ENCODE data around the gene HDHD3.
"Not testable (repeated sequence)": the region's sequence is repeated elsewhere in the genome, so short reads cannot be mapped to it uniquely, and the experiment has no call there.

The HDHD3 gene

DNA sequence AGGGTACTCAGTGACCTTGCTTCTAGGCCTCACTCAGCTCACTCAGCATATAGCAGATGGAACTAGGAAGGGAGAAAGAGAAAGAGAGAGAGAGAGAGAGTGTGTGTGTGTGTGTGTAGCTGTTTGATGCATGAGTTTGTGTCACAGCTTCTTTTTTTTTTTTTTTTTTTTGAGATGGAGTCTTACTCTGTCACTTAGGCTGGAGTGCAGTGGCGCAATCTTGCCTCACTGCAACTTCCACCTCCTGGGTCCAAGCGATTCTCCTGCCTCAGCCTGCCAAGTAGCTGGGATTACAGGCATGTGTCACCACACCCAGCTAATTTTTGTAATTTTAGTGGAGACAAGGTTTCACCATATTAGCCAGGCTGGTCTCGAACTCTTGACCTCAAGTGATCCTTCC is 11.1 kb downstream of the HDHD3 start:
- H3K4ac ChIP-seq (ENCODE audit: low read length); H2AFZ ChIP-seq (ENCODE audit: low read length); H3K14ac ChIP-seq (ENCODE audit: low read length); H2AK5ac ChIP-seq (ENCODE audit: low read depth, low read length); H4K91ac ChIP-seq (ENCODE audit: low read depth, low read length, poor library complexity); H2BK5ac ChIP-seq (ENCODE audit: low read length); H2BK15ac ChIP-seq (ENCODE audit: low read length); H3K9me3 ChIP-seq (replicated peaks in 1 of 2; ENCODE audit: control insufficient read depth in 2 of 2, insufficient read depth in 1 of 2, low read depth in 1 of 2, low read length in 2 of 2); H3K4me2 ChIP-seq (ENCODE audit: insufficient read depth, low read length, poor library complexity, severe bottlenecking); H3K9ac ChIP-seq (ENCODE audit: low read depth, low read length, poor library complexity); H3K23ac ChIP-seq (ENCODE audit: low read depth, low read length, poor library complexity); H3K4me3 ChIP-seq (ENCODE audit: low read length in 2 of 2); H3K18ac ChIP-seq (ENCODE audit: low read length); H3K27ac ChIP-seq (replicated peaks; ENCODE audit: low read length); H2BK120ac ChIP-seq (ENCODE audit: low read depth, low read length); H4K8ac ChIP-seq (ENCODE audit: low read depth, low read length); H3K36me3 ChIP-seq (replicated peaks in 1 of 2; ENCODE audit: control insufficient read depth in 2 of 2, insufficient read depth in 2 of 2, low read length in 2 of 2); DNase-seq (ENCODE audit: low spot score); H3K79me1 ChIP-seq (ENCODE audit: low read depth, low read length); H2BK12ac ChIP-seq (ENCODE audit: low read length): not testable (repeated sequence)
- WGBS, 2 donors (ENCODE audit: extremely low coverage in 2 of 2, insufficient read length in 2 of 2, insufficient replicate concordance in 1 of 2) = no CpG with 5 or more reads among the region's 3 CpGs
- Histone ChIP-seq H3K27me3 (ENCODE audit: control insufficient read depth in 3 of 3, insufficient read depth in 3 of 3, low read depth in 1 of 3, low read length in 3 of 3) (peaks cover 0 to 32% (median 0%) of the 10 kb centered on the region in 3 experiments), H3K4me1 (ENCODE audit: control insufficient read depth in 2 of 2, insufficient read depth in 1 of 2, low read depth in 1 of 2, low read length in 2 of 2) (peaks cover 8 to 14% of the 10 kb centered on the region in 2 donors)

DNA sequence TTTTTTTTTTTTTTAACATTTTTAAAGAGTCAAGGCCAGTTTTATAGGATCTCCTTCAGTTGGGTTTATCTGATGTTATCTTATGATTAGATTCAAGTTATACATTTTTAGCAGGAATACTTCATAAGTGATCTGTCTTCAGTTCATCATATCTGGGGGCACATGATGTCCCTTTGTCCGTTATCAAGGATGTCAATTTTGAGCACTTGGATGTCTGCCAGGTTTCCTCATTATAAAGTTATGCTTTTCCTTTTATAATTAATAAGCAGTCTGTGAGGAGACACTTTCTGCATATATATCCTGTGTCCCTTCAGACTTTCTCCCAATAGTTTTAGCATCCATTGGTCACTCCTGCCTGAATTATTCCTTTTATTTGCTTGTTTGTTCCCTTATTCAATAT is 11.8 kb downstream of the HDHD3 start:
- H2BK12ac ChIP-seq (ENCODE audit: low read length) = no peak overlapping the region
- no peak overlapping the region for H4K91ac ChIP-seq (ENCODE audit: low read depth, low read length, poor library complexity)
- no peak overlapping the region for H2BK15ac ChIP-seq (ENCODE audit: low read length)
- no peak overlapping the region for H3K4me2 ChIP-seq (ENCODE audit: insufficient read depth, low read length, poor library complexity, severe bottlenecking)
- no CpG with 5 or more reads among the region's 1 CpG for WGBS, 2 donors (ENCODE audit: extremely low coverage in 2 of 2, insufficient read length in 2 of 2, insufficient replicate concordance in 1 of 2)
- DNase-seq (ENCODE audit: low spot score) = no peak
- H2AFZ ChIP-seq (ENCODE audit: low read length) = no peak overlapping the region
- H3K27me3 ChIP-seq (ENCODE audit: control insufficient read depth in 3 of 3, insufficient read depth in 3 of 3, low read depth in 1 of 3, low read length in 3 of 3) = peaks cover 0 to 39% (median 0%) of the 10 kb centered on the region in 3 experiments
- no peak overlapping the region for H3K4ac ChIP-seq (ENCODE audit: low read length)
- H3K4me1 ChIP-seq (ENCODE audit: control insufficient read depth in 2 of 2, insufficient read depth in 1 of 2, low read depth in 1 of 2, low read length in 2 of 2) = peaks cover 8 to 12% of the 10 kb centered on the region in 2 donors
- no peak overlapping the region for H3K9ac ChIP-seq (ENCODE audit: low read depth, low read length, poor library complexity)
- no peak overlapping the region for H2BK5ac ChIP-seq (ENCODE audit: low read length)
- no peak overlapping the region for H3K18ac ChIP-seq (ENCODE audit: low read length)
- H3K27ac ChIP-seq (replicated peaks; ENCODE audit: low read length) = no peak overlapping the region
- no peaks in the 10 kb centered on the region for H3K79me1 ChIP-seq (ENCODE audit: low read depth, low read length)
- H3K36me3 ChIP-seq (replicated peaks in 1 of 2; ENCODE audit: control insufficient read depth in 2 of 2, insufficient read depth in 2 of 2, low read length in 2 of 2) = no peaks in the 10 kb centered on the region
- no peaks in the 10 kb centered on the region for H3K9me3 ChIP-seq (replicated peaks in 1 of 2; ENCODE audit: control insufficient read depth in 2 of 2, insufficient read depth in 1 of 2, low read depth in 1 of 2, low read length in 2 of 2)
- no peak overlapping the region for H2AK5ac ChIP-seq (ENCODE audit: low read depth, low read length)
- no peak overlapping the region for H3K14ac ChIP-seq (ENCODE audit: low read length)
- no peak overlapping the region for H2BK120ac ChIP-seq (ENCODE audit: low read depth, low read length)
- no peak overlapping the region for H3K23ac ChIP-seq (ENCODE audit: low read depth, low read length, poor library complexity)
- H3K4me3 ChIP-seq (ENCODE audit: low read length in 2 of 2) = no peak overlapping the region
- H4K8ac ChIP-seq (ENCODE audit: low read depth, low read length) = no peak overlapping the region

DNA sequence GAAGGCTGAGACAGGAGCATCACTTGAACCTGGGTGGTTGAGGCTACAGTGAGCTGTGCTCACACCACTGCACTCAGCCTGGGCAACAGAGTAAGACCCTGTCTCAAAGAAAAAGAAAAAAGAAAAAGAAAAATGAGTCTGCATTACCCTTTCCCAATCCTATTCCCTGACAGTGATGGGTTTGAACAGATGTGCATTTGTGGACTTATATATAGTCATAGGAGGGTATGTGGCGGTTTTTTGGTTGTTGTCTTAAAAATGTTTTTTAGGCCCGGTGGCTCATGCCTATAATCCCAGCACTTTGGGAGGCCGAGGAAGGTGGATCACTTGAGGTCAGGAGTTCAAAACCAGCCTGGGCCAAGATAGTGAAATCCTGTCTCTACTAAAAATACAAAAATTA is 13.4 kb downstream of the HDHD3 start:
- no peak for DNase-seq (ENCODE audit: low spot score)
- H3K9ac ChIP-seq (ENCODE audit: low read depth, low read length, poor library complexity) = no peak overlapping the region
- WGBS, 2 donors (ENCODE audit: extremely low coverage in 2 of 2, insufficient read length in 2 of 2, insufficient replicate concordance in 1 of 2) = no CpG with 5 or more reads among the region's 3 CpGs

DNA sequence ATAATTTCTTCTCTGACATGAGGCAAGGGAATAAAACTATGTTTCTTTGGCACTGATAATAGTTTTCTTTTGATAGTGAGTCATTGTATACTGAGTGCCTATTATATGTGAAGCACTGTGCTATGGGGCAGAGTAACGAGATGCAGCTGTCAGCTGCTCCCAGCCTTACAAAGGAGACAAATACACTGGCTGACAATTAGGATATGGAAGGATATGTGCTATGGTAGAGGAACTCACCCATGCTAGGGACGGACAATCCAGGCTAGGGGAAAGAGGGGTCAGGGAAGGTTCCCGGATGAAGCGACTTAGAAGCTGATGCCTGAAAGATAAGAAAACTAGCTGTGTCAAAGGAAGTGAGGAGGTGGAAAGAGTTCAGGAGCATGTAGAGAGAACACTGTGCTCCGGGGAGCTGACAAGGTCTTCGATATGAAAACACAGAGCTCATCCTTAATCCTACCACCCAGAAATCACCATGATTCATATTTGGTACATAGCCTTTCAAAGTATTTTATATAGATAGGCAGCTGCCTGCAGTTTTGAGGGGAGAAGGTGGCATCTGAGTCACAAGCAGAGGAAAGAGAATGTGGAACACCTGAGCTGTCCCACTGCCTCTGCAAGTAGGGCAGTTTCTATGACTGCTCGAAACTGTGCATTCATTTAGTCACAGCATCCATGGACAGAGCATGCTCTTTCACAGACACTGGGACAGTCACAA is 15.3 kb downstream of the HDHD3 start:
- Histone ChIP-seq H3K4me1 (ENCODE audit: control insufficient read depth in 2 of 2, insufficient read depth in 1 of 2, low read depth in 1 of 2, low read length in 2 of 2) (peaks cover 8 to 9% of the 10 kb centered on the region in 2 donors), H3K4ac (ENCODE audit: low read length) (no peak overlapping the region), H3K9me3 (replicated peaks in 1 of 2; ENCODE audit: control insufficient read depth in 2 of 2, insufficient read depth in 1 of 2, low read depth in 1 of 2, low read length in 2 of 2) (no peaks in the 10 kb centered on the region), H4K8ac (ENCODE audit: low read depth, low read length) (no peak overlapping the region), H3K27ac (replicated peaks; ENCODE audit: low read length) (no peak overlapping the region), H3K9ac (ENCODE audit: low read depth, low read length, poor library complexity) (no peak overlapping the region), H3K4me3 (ENCODE audit: low read length in 2 of 2) (no peak overlapping the region), H3K14ac (ENCODE audit: low read length) (no peak overlapping the region), H3K18ac (ENCODE audit: low read length) (no peak overlapping the region), H2BK5ac (ENCODE audit: low read length) (no peak overlapping the region), H2AK5ac (ENCODE audit: low read depth, low read length) (no peak overlapping the region), H3K27me3 (ENCODE audit: control insufficient read depth in 3 of 3, insufficient read depth in 3 of 3, low read depth in 1 of 3, low read length in 3 of 3) (peaks cover 0 to 36% (median 0%) of the 10 kb centered on the region in 3 experiments), H3K36me3 (replicated peaks in 1 of 2; ENCODE audit: control insufficient read depth in 2 of 2, insufficient read depth in 2 of 2, low read length in 2 of 2) (no peaks in the 10 kb centered on the region), H3K23ac (ENCODE audit: low read depth, low read length, poor library complexity) (no peak overlapping the region), H3K4me2 (ENCODE audit: insufficient read depth, low read length, poor library complexity, severe bottlenecking) (no peak overlapping the region), H2BK120ac (ENCODE audit: low read depth, low read length) (no peak overlapping the region), H3K79me1 (ENCODE audit: low read depth, low read length) (no peaks in the 10 kb centered on the region), H4K91ac (ENCODE audit: low read depth, low read length, poor library complexity) (no peak overlapping the region), H2BK15ac (ENCODE audit: low read length) (no peak overlapping the region), H2BK12ac (ENCODE audit: low read length) (no peak overlapping the region), H2AFZ (ENCODE audit: low read length) (no peak overlapping the region)
- no CpG with 5 or more reads among the region's 7 CpGs for WGBS, 2 donors (ENCODE audit: extremely low coverage in 2 of 2, insufficient read length in 2 of 2, insufficient replicate concordance in 1 of 2)
- DNase-seq (ENCODE audit: low spot score) = no peak

More for the DNA sequence above, 13.4 kb downstream of the HDHD3 start:
- no peak overlapping the region for H2BK12ac ChIP-seq (ENCODE audit: low read length)
- no peak overlapping the region for H3K18ac ChIP-seq (ENCODE audit: low read length)
- no peak overlapping the region for H3K4ac ChIP-seq (ENCODE audit: low read length)
- H3K36me3 ChIP-seq (replicated peaks in 1 of 2; ENCODE audit: control insufficient read depth in 2 of 2, insufficient read depth in 2 of 2, low read length in 2 of 2) = no peaks in the 10 kb centered on the region
- H2BK5ac ChIP-seq (ENCODE audit: low read length) = no peak overlapping the region
- no peak overlapping the region for H3K4me2 ChIP-seq (ENCODE audit: insufficient read depth, low read length, poor library complexity, severe bottlenecking)
- no peak overlapping the region for H2BK120ac ChIP-seq (ENCODE audit: low read depth, low read length)
- no peaks in the 10 kb centered on the region for H3K79me1 ChIP-seq (ENCODE audit: low read depth, low read length)
- H3K14ac ChIP-seq (ENCODE audit: low read length) = no peak overlapping the region
- H4K8ac ChIP-seq (ENCODE audit: low read depth, low read length) = no peak overlapping the region
- no peak overlapping the region for H2BK15ac ChIP-seq (ENCODE audit: low read length)
- H3K27ac ChIP-seq (replicated peaks; ENCODE audit: low read length) = no peak overlapping the region
- H3K4me3 ChIP-seq (ENCODE audit: low read length in 2 of 2) = no peak overlapping the region
- peaks cover 8 to 9% of the 10 kb centered on the region in 2 donors for H3K4me1 ChIP-seq (ENCODE audit: control insufficient read depth in 2 of 2, insufficient read depth in 1 of 2, low read depth in 1 of 2, low read length in 2 of 2)
- peaks cover 0 to 37% (median 0%) of the 10 kb centered on the region in 3 experiments for H3K27me3 ChIP-seq (ENCODE audit: control insufficient read depth in 3 of 3, insufficient read depth in 3 of 3, low read depth in 1 of 3, low read length in 3 of 3)
- H3K9me3 ChIP-seq (replicated peaks in 1 of 2; ENCODE audit: control insufficient read depth in 2 of 2, insufficient read depth in 1 of 2, low read depth in 1 of 2, low read length in 2 of 2) = no peaks in the 10 kb centered on the region
- H2AK5ac ChIP-seq (ENCODE audit: low read depth, low read length) = no peak overlapping the region
- H4K91ac ChIP-seq (ENCODE audit: low read depth, low read length, poor library complexity) = no peak overlapping the region
- no peak overlapping the region for H3K23ac ChIP-seq (ENCODE audit: low read depth, low read length, poor library complexity)
- no peak overlapping the region for H2AFZ ChIP-seq (ENCODE audit: low read length)

Measured in neuronal stem cell (in vitro differentiated cells).